C1 segment of cervical spinal cord (tissue), 14 donors: ENCODE data around the gene KNL1.
"Not testable (repeated sequence)": the region's sequence is repeated elsewhere in the genome, so short reads cannot be mapped to it uniquely, and the experiment has no call there.

Experiments used
- DNase-seq, 14 donors: peaks; one replicate each; lab custom pipeline; 2025; lab: John Stamatoyannopoulos, UW

The KNL1 gene

GRCh38 chr15:40676906-40677305, 82.9 kb downstream of the KNL1 start:
- not testable (repeated sequence) for DNase-seq

GRCh38 chr15:40680151-40680550, 86.1 kb downstream of the KNL1 start:
- DNase-seq, result no peak

GRCh38 chr15:40680959-40681358, 86.9 kb downstream of the KNL1 start:
- DNase-seq, result not testable (repeated sequence)

- DNase-seq, result no peak
These were observed 90.3 kb downstream of the KNL1 start for GRCh38 chr15:40684381-40684780.

GRCh38 chr15:40685376-40685775, 91.3 kb downstream of the KNL1 start:
- DNase-seq, result no peak

- no peak for DNase-seq
These were observed 95.1 kb downstream of the KNL1 start for GRCh38 chr15:40688932-40689799.

- no peak for DNase-seq
These were observed 97.7 kb downstream of the KNL1 start for GRCh38 chr15:40691737-40692136.

GRCh38 chr15:40693904-40694687, 100.0 kb downstream of the KNL1 start:
- DNase-seq, result peak in 1 of 14 donors; percentile 17

- peak in 13 of 14 donors; percentile 32 to 89 (median 79) for DNase-seq
These were observed 100.8 kb downstream of the KNL1 start, which contains the start of gene RAD51 for GRCh38 chr15:40694688-40695468. Gene RAD51, plus strand, starts transcription at chr15:40695174. Its CDS starts 3,585 bp downstream, at chr15:40698759.

- no peak for DNase-seq
These were observed 101.4 kb downstream of the KNL1 start for GRCh38 chr15:40695469-40695890.

- DNase-seq, result no peak
These were observed 102.2 kb downstream of the KNL1 start for GRCh38 chr15:40696228-40696627.

- no peak for DNase-seq
These were observed 103.9 kb downstream of the KNL1 start for GRCh38 chr15:40697916-40698315.

GRCh38 chr15:40702077-40702476, 108.0 kb downstream of the KNL1 start:
- DNase-seq, result no peak

- DNase-seq, result no peak
These were observed 112.1 kb downstream of the KNL1 start for GRCh38 chr15:40706121-40706520.
